GM23338 (cell line): Measurements from ENCODE around the gene GLCE.

Experiments used
- CREB1 ChIP-seq: fragments of 250-450 bp; sonication (Bioruptor Pico); IDR thresholded peaks from 2 replicates; pipeline ENCODE4 v1.5.0; 2020; ENCODE audit warnings: low read depth, mild to moderate bottlenecking, moderate library complexity
- CTCF ChIP-seq, 2 experiments: fragments of 200-600 bp in 1 of 2; sonication (generic) in 1 of 2; conservative IDR thresholded peaks; 2 replicates each; pipeline versions ENCODE4 v1.5.1 to v1.6.1; 2016 to 2017; ENCODE audit warnings: antibody characterized with exemption in 2 of 2, low read depth in 2 of 2, mild to moderate bottlenecking in 2 of 2, moderate library complexity in 1 of 2
- ETS1 ChIP-seq: IDR thresholded peaks from 2 replicates; pipeline ENCODE4 v1.6.1; 2016; ENCODE audit warnings: antibody characterized with exemption
- EZH2 ChIP-seq: fragments of 200-600 bp; sonication (generic); IDR thresholded peaks from one replicate; pipeline ENCODE4 v1.8.0; 2017; ENCODE audit warnings: antibody characterized with exemption, mild to moderate bottlenecking, low read depth; ENCODE audit not compliant: unreplicated experiment
- EZH2phosphoT487 ChIP-seq: fragments of 200-600 bp; sonication (generic); IDR thresholded peaks from one replicate; pipeline ENCODE4 v1.8.1; 2018; ENCODE audit warnings: antibody characterized with exemption; ENCODE audit not compliant: unreplicated experiment
- NANOG ChIP-seq: IDR thresholded peaks from 2 replicates; pipeline ENCODE4 v1.6.1; 2016; ENCODE audit warnings: antibody characterized with exemption, borderline replicate concordance
- POLR2AphosphoS5 ChIP-seq: IDR thresholded peaks from 2 replicates; pipeline ENCODE4 v1.6.1; 2016; ENCODE audit warnings: antibody characterized with exemption, low read depth
- REST ChIP-seq: IDR thresholded peaks from one replicate; pipeline ENCODE4 v1.6.1; 2018; ENCODE audit warnings: antibody characterized with exemption; ENCODE audit not compliant: unreplicated experiment
- ZNF114 ChIP-seq: fragments of 250-450 bp; sonication (Bioruptor Pico); IDR thresholded peaks from 2 replicates; pipeline ENCODE4 v1.5.0; 2020; ENCODE audit warnings: mild to moderate bottlenecking, moderate library complexity
- ZNF331 ChIP-seq: fragments of 250-450 bp; sonication (Bioruptor Pico); IDR thresholded peaks from 2 replicates; pipeline ENCODE4 v1.5.0; 2020; ENCODE audit warnings: low read depth, mild to moderate bottlenecking, moderate library complexity

- TF ChIP-seq CTCF (conservative IDR thresholded peaks at IDR 0.05; ENCODE audit: low read depth in 2 of 2) = no peak
- no peak for TF ChIP-seq ETS1
- TF ChIP-seq EZH2phosphoT487 = no peak
- no peak for TF ChIP-seq EZH2
- no peak for TF ChIP-seq CREB1 (CRISPR knock-in tag)
- no peak for TF ChIP-seq REST
- no peak for TF ChIP-seq POLR2AphosphoS5
- TF ChIP-seq ZNF114 (CRISPR knock-in tag) = no peak
- TF ChIP-seq ZNF331 = no peak
- TF ChIP-seq NANOG = no peak
Measured at GRCh38 chr15:69145694-69146492, 14.5 kb upstream of the GLCE start.
